Heart right ventricle (tissue), 16 donors: ENCODE measurements around the gene EDNRA. TPM values are rescaled to one million over a fixed set of nuclear protein-coding genes. Genes with fewer than 3 reads are reported as not detected.

ENCODE experiments used
- ATAC-seq, 8 donors: fragments of 200-7000 bp; cut with Tn5 transposase; one replicate each; pipeline ENCODE4 v1.9.1; 2020; ENCODE audit warnings: mild to moderate bottlenecking in 8 of 8, moderate library complexity in 8 of 8, moderate number of reproducible peaks in 1 of 8
- DNase-seq, 2 donors: peaks; one replicate each; pipeline ENCODE4 v3.0.0-alpha.2; 2020
- H3K27ac ChIP-seq, 10 donors: fragments of 200-600 bp; sonication (generic) in 2 of 10; one replicate each; pipeline versions ENCODE4 v1.5.0 to v1.8.0; 2020 to 2022; ENCODE audit warnings: mild to moderate bottlenecking in 3 of 10
- H3K27me3 ChIP-seq, 7 donors: fragments of 200-600 bp; one replicate each; pipeline ENCODE4 v1.8.0; 2021 to 2022; ENCODE audit warnings: mild to moderate bottlenecking in 2 of 7
- H3K36me3 ChIP-seq, 9 donors: fragments of 200-600 bp; sonication (generic) in 1 of 9; one replicate each; pipeline versions ENCODE4 v1.5.0 to v1.8.0; 2020 to 2022; ENCODE audit warnings: mild to moderate bottlenecking in 2 of 9
- H3K4me1 ChIP-seq, 9 donors: fragments of 200-600 bp; sonication (generic) in 1 of 9; one replicate each; pipeline versions ENCODE4 v1.5.0 to v1.8.0; 2020 to 2022; ENCODE audit warnings: mild to moderate bottlenecking in 4 of 9
- H3K4me3 ChIP-seq, 10 donors: fragments of 200-600 bp; sonication (generic) in 2 of 10; one replicate each; pipeline versions ENCODE4 v1.5.0 to v1.8.0; 2020 to 2022; ENCODE audit warnings: mild to moderate bottlenecking in 7 of 10, moderate library complexity in 2 of 10
- H3K9me3 ChIP-seq, 11 donors: fragments of 200-600 bp in 10 of 11; sonication (generic) in 2 of 11; one replicate each; pipeline versions ENCODE4 v1.5.0 to v1.8.0; 2013 to 2022; ENCODE audit warnings: mild to moderate bottlenecking in 2 of 11, control low read depth in 1 of 11, moderate library complexity in 1 of 11
- WGBS, 2 donors: extraction: QIAGEN DNeasy Blood & Tissue Kit; methylation state at CpG; one replicate each; pipeline ENCODE4 v1.1.7; 2013; ENCODE audit warnings: inconsistent platforms in 1 of 2; 5-methylcytosine and 5-hydroxymethylcytosine counted together
- intact Hi-C, 10 donors: fragments of 100-400 bp; cut with DNase I; formaldehyde crosslinking; loops; one replicate each; pipeline versions ENCODE4 v1.11.1 to v1.14.2; 2022
- polyA plus RNA-seq, 2 donors: library from polyadenylated mRNA; stranded (reverse); fragments of 200-250 nt; gene quantifications; one replicate each; pipeline ENCODE4 v1.2.3, GENCODE V29; 2013
- total RNA-seq, 10 donors: library from RNA; stranded (reverse); fragmentation: NEBNext Ultra II Directional in 3 of 10; extraction: Animal tissue kit (Norgen Biotek cat#: 25700) in 3 of 10; gene quantifications; one replicate each; pipeline versions ENCODE4 v1.2.1 to v1.2.4, GENCODE V29; 2021 to 2023
- TF ChIP-seq, protein P1 (sequence below), 9 donors: fragments of 200-600 bp; sonication (generic) in 2 of 9; IDR thresholded peaks; one replicate each; pipeline versions ENCODE4 v1.5.0 to v1.8.0; 2021 to 2022; ENCODE audit warnings: antibody characterized with exemption in 9 of 9, mild to moderate bottlenecking in 5 of 9, moderate library complexity in 1 of 9
- donor health status: Arrhythmogenic right ventricular cardiomyopathy.
- donor health status: ischemic (EF 13 %, LVEDD 7.1; RV severe dilation, severe dysfunction).
- donor health status: healthy with polysubstance abuse.
- donor health status: DM: no; HTN: yes; CAD: no.
- donor health status: DM: no; HTN: no; CAD: no.
- donor health status: ischemic (EF 25% LVEDD 6.9; RV normal size, moderate dysfunction).
- donor health status: ischemic (EF 25% LVEDD 5.7; RV mildly dilated, moderate dysfunction).
- donor health status: healthy.
- donor health status: DM: yes; HTN: yes; CAD: no.
- donor health status: Ischemic cardiomyopathy.
- donor health status: ischemic (EF 35%, LVEDD 5.7; RV mildly dilated, moderate dysfunction).
- donor health status: nonischemic (EF 11% LVEDD 7.7; RV severe dilation, severe dysfunction).
- donor health status: DM: yes; HTN: yes; CAD: no.
- donor health status: PGD.
- donor health status: ischemic (EF 29% LVEDD 5.4; RV normal size, mild dysfunction).
- donor health status: nonischemic (EF 23%, LVEDD 6.1; RV moderate dilation, normal function).

Gene EDNRA
- total and polyA plus RNA-seq, 12 donors = 4.4 to 27.4 (median 11.1) TPM

DNA sequence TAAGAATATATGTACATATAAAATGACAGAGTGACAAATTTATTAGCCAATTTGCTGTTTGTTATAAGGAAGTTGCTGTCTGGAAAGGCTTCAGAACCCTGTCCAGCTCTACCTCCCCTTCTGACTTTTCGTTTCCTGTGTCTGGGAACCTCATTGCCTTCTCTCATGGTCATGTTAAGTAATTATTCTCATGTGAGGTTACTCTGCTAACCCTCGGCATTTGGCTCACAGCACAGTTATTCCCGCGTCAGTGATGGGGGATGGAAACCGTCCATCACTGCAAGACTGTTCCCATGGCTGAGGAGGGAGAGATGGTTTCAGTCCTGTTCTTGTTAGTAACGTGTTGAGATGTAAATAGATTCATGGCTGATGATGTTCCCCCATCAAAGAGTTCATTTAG is 11.9 kb downstream of the EDNRA start:
- Histone ChIP-seq H3K4me1 (peaks cover 0 to 76% (median 10%) of the 10 kb centered on the region in 9 donors), H3K36me3 (no peaks in the 10 kb centered on the region), H3K27ac (peak overlapping the region in 6 of 10 donors; percentile 26 to 72 (median 44)), H3K27me3 (no peaks in the 10 kb centered on the region), H3K9me3 (no peaks in the 10 kb centered on the region), H3K4me3 (peak overlapping the region in 2 of 10 donors; percentile 4 to 28)
- DNase-seq = peak; percentile 22 to 80
- TF ChIP-seq, protein P1, sequence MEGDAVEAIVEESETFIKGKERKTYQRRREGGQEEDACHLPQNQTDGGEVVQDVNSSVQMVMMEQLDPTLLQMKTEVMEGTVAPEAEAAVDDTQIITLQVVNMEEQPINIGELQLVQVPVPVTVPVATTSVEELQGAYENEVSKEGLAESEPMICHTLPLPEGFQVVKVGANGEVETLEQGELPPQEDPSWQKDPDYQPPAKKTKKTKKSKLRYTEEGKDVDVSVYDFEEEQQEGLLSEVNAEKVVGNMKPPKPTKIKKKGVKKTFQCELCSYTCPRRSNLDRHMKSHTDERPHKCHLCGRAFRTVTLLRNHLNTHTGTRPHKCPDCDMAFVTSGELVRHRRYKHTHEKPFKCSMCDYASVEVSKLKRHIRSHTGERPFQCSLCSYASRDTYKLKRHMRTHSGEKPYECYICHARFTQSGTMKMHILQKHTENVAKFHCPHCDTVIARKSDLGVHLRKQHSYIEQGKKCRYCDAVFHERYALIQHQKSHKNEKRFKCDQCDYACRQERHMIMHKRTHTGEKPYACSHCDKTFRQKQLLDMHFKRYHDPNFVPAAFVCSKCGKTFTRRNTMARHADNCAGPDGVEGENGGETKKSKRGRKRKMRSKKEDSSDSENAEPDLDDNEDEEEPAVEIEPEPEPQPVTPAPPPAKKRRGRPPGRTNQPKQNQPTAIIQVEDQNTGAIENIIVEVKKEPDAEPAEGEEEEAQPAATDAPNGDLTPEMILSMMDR (IDR thresholded peaks at IDR 0.05) = no peak
- ATAC-seq = peak; percentile 82 to 94 (median 90)
- WGBS, 2 donors = 5 to 7% methylated on average over 6 of the region's 6 CpGs
- intact Hi-C loops = loop anchor here in 1 of 10 donors (5.0 kb wide), 1 partner anchor 130 kb away; no protein-coding TSS in a partner anchor

DNA sequence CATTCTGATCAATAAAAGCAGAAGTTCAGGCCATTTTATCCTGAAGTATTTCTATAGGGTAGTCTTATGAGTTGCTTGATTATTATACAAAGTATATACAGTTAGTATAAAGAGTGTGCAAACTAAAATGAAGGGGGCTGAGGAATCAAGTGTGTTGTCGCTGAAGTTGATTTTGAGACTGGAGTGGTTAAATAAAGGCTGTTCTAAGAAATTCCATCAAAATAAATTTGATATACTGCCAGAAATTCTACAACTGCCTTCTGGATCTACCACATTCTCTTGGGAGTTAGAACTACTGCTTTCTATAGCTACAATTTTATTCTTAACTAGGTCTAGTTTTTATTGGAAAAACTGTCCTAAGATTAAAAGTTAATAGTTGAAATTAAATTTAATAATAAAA is 12.4 kb downstream of the EDNRA start:
- H3K9me3 ChIP-seq = no peaks in the 10 kb centered on the region
- no peaks in the 10 kb centered on the region for H3K27me3 ChIP-seq
- peak overlapping the region in 6 of 10 donors; percentile 26 to 72 (median 44) for H3K27ac ChIP-seq
- DNase-seq (no peak), ATAC-seq (peak in 2 of 8 donors; percentile 34 to 36)
- H3K4me1 ChIP-seq = peaks cover 0 to 70% (median 10%) of the 10 kb centered on the region in 9 donors
- H3K36me3 ChIP-seq = no peaks in the 10 kb centered on the region
- TF ChIP-seq, protein P1 (IDR thresholded peaks at IDR 0.05) = no peak
- H3K4me3 ChIP-seq = peak overlapping the region in 2 of 10 donors; percentile 4 to 28
- intact Hi-C loops = loop anchor here in 1 of 10 donors (5.0 kb wide), 1 partner anchor 131 kb away; no protein-coding TSS in a partner anchor
- WGBS, 2 donors = 75 to 86% methylated on average over 1 of the region's 1 CpG

DNA sequence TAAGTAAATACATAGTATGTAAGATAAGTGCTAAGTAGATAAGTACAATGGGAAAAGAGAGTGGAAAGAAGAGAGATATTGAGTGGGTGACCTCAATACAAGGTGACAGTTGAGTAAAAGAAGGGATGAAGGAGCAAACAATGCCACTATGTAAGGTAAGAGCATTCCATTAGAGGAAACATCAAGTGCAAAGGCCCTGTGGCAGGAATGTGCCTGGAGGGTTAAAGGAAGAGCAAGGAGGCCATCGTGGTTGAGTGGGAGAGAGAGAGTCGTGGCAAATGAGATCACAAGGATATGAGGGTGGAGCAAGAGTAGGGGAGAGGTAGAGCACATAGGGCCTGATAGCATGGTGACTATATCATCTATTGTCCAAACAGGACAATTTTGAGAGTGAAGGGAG is 13.4 kb downstream of the EDNRA start:
- Histone ChIP-seq H3K4me1 (peaks cover 0 to 63% (median 10%) of the 10 kb centered on the region in 9 donors), H3K36me3 (no peaks in the 10 kb centered on the region), H3K27me3 (no peaks in the 10 kb centered on the region), H3K27ac (peak overlapping the region in 4 of 10 donors; percentile 0 to 35 (median 32)), H3K9me3 (no peaks in the 10 kb centered on the region), H3K4me3 (no peak overlapping the region)
- ATAC-seq = no peak
- TF ChIP-seq, protein P1 (IDR thresholded peaks at IDR 0.05) = no peak
- DNase-seq = no peak
- intact Hi-C loops = loop anchor here in 1 of 10 donors (5.0 kb wide), 1 partner anchor 132 kb away; no protein-coding TSS in a partner anchor
- WGBS, 2 donors = 57 to 68% methylated on average over 2 of the region's 2 CpGs

DNA sequence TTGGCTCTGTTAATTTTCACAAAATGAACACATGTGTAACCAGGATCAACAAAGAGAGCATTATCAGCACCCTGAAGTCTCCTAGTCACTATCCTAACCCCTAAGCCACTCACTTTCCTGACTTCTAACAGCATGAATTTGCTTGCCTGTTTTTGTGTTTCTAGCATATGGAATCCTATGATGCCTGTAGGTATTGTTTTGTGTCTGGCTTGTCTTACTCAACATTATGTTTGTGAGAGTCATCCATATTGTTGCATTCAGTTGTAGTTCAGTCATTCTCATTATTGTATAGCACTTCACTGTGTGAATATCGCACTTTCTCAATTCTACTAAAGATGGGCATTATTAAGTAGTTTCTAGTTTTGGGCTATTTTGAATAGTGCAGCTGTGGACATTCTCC is 15.6 kb downstream of the EDNRA start:
- no peak overlapping the region for H3K4me3 ChIP-seq
- no peaks in the 10 kb centered on the region for H3K27me3 ChIP-seq
- H3K4me1 ChIP-seq = peaks cover 0 to 45% (median 10%) of the 10 kb centered on the region in 9 donors
- WGBS, 2 donors = 96 to 98% methylated on average over 1 of the region's 1 CpG
- TF ChIP-seq, protein P1 (IDR thresholded peaks at IDR 0.05) = no peak
- no peaks in the 10 kb centered on the region for H3K36me3 ChIP-seq
- ATAC-seq (no peak), DNase-seq (no peak)
- no peaks in the 10 kb centered on the region for H3K9me3 ChIP-seq
- no peak overlapping the region for H3K27ac ChIP-seq
- intact Hi-C loops = no loop called here
